ENCODE measurements around the gene CSNK2B. TPM values are rescaled to one million over a fixed set of nuclear protein-coding genes. Genes with fewer than 3 reads are reported as not detected.

Gene CSNK2B
- total RNA-seq, 2 experiments from 2014 or later = 206 to 216 TPM

DNA sequence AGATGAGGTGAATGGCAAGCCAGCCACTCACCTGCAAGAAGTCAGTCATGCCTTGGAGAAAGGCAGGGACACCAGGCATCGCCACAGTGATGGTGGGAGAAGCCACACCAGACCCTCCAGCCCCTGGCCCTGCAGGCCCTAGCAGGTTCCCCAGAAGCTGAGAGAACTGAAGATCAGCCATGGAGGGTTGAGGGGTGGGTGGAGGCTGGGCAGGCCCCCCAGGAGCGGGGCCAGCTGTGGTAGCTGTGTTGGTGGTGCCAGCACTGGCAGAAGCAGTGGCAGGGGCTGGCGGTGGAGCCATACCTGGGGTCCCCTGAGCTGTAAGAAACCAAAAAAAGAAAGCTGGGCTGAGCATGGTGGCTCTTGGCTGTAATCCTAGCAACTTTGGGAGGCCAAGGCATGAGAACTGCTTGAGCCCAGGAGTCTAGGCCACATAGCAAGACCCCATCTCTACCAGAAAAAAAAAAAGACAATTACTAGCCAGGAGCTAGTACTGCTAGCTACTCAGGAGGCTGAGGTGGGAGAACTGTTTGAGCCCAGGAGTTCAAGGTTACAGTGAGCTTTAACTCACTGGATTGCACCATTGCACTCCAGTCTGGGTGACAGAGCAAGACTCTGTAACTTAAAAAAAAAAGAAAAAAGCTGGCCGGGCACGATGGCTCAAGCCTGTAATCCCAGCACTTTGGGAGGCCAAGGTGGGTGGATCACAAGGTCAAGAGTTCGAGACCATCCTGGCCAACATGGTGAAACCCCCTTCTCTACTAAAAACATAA, 22.9 kb upstream of the CSNK2B start:
- ATAC-seq (ENCODE audit: low read depth) = no peak
- Mint-ChIP-seq H3K9me3 (no peaks in the 10 kb centered on the region), H3K27ac (peak overlapping the region; percentile 21), H3K4me1 (peaks cover 13% of the 10 kb centered on the region), H3K4me3 (no peak overlapping the region), H3K36me3 (peaks cover 17% of the 10 kb centered on the region), H3K27me3 (no peaks in the 10 kb centered on the region)
- POLR2A ChIA-PET = interaction anchor here (1.3 kb wide), 1 partner anchor 9 kb away, joined by 7 read pairs; no protein-coding TSS in a partner anchor
- no peak for DNase-seq

DNA sequence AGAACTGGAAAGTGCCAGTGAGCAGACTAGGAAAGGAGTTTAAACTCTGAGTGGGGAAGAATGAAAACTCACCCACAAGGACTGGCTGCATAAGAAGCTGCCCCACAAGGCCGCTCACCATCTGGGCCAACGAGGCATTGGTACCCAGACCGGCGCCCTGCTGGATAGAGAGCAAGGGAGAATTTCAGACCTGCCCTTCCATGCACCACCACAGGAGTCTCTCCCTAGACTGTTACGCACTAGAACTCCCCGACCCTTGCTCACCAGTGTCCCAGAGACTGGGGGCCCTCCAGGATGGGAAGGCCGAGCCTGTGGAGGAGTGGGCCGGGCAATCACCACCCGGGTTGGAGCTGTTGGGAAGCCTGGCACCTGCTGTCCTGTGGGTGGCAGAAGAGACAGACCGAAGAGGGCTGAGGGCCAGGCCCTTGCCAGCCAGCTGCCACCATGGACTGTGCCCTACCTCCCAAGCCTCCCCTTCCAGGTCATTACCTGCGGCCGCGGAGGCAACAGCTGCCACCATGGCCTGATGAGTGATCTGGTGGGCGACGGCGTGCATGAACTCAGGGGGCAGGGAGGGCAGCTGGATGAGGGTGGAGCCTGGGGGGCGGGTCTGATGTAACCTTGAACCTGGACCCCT, 21.9 kb upstream of the CSNK2B start:
- Mint-ChIP-seq H3K27me3 (no peaks in the 10 kb centered on the region), H3K9me3 (no peaks in the 10 kb centered on the region), H3K4me1 (peaks cover 16% of the 10 kb centered on the region), H3K27ac (no peak overlapping the region), H3K36me3 (peaks cover 18% of the 10 kb centered on the region), H3K4me3 (no peak overlapping the region)
- ATAC-seq (ENCODE audit: low read depth) (no peak), DNase-seq (no peak)
- POLR2A ChIA-PET = interaction anchor here (0.7 to 0.8 kb wide), 2 partner anchors 21 to 177 kb away, joined by 3 read pairs; no protein-coding TSS in a partner anchor

DNA sequence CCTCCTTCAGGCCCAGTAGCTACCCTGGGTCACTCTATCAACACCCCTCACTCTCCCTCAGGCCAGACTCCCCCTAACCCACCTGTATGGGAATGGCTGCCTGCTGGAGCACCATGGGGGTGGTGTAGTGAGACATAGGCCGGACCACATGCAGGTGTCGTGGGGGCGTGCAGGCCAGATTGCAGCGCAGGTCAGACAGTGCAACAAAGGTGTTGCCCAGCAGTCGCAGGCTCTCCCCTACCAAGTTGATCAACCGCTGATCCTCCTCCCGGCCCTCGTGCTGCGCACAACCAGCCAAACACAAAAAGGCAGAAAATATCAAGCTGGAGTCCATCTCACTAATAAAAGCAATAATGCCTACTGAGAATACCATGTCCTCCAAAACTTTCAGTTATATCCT, 20.6 kb upstream of the CSNK2B start:
- no peaks in the 10 kb centered on the region for H3K27me3 Mint-ChIP-seq
- H3K36me3 Mint-ChIP-seq = peaks cover 23% of the 10 kb centered on the region
- POLR2A ChIA-PET = no interaction called here
- no peak overlapping the region for H3K4me3 Mint-ChIP-seq
- H3K27ac Mint-ChIP-seq = peak overlapping the region; percentile 47
- DNase-seq (no peak), ATAC-seq (ENCODE audit: low read depth) (no peak)
- H3K9me3 Mint-ChIP-seq = no peaks in the 10 kb centered on the region
- H3K4me1 Mint-ChIP-seq = peaks cover 17% of the 10 kb centered on the region

DNA sequence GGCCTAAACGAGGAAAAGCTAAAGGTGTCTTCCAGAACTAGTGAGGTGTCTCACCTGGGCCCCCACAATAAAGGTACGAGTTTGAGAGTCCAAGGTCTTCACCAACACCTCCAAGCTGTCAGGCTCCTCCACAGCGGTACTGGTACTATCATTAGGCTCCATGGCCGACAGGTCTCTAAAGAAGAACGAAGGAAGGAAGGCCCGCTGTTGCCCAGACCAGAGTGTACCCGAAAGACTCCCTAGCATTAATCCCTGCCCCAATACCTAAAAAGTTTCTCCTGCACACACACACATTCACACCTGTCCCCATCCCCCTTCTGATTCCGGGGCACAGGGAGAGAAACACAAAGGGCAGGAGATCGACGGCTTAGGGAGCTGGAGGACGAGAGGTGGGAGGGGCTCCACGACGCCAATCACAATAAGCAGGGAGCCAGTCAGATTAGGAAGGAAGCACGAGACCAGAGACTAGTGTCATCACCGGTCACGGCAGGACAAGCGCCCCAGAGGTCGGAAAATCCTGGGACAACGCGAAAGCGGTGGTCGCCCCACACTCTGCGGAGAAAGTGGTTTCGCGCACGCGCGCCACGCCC, 14.2 kb upstream of the CSNK2B start:
- no peaks in the 10 kb centered on the region for H3K27me3 Mint-ChIP-seq
- peak overlapping the region; percentile 99 for H3K27ac Mint-ChIP-seq
- H3K36me3 Mint-ChIP-seq = peaks cover 28% of the 10 kb centered on the region
- H3K9me3 Mint-ChIP-seq = no peaks in the 10 kb centered on the region
- POLR2A ChIA-PET = interaction anchor here (0.6 to 8.0 kb wide), 24 partner anchors 9 to 318 kb away, joined by 3 to 138 read pairs (median 6); partner anchors contain the start of genes C6orf47, CSNK2B, DDX39B and EHMT2
- DNase-seq (no peak), ATAC-seq (ENCODE audit: low read depth) (peak; percentile 55)
- peak overlapping the region; percentile 94 for H3K4me3 Mint-ChIP-seq
- H3K4me1 Mint-ChIP-seq = peaks cover 35% of the 10 kb centered on the region

DNA sequence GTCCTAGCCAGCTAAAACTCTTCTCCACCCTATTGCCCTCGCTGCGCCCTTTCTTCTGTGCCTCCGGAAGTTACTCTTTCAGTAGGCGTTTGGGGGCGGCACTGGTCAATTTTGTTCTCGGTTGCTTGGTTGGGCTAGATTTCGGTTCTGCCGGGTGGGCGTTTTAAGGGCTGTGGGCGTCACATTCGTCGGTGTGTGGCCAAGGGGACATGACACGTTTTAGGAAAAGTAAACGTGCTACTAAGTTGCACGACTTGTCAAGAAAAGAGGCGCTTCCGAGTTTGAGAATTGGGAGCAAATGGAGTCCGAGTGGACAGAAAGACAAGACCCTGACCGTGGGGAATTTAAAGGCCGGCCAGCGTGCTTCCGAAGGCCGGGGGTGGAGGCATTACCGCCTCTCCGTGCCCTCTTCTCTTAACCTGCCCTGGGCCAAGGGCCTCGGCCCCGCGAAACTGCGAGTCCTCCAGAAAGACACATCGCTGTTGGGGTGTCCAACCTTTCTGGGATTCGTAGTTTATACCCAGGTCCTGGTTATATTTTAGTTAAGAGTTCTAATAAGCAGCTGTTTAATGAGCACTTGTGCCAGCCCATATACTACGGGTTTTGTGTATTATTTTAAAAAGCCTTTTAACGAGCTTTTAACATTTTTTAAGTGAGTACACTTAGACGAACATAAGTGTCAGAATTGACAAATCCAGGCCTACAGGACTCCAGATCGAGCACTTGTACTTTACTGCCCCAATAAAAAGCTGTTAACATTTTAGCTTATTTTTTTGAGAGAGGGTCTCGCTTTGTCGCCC, 12.8 kb upstream of the CSNK2B start:
- Mint-ChIP-seq H3K4me3 (peak overlapping the region; percentile 94), H3K4me1 (peaks cover 46% of the 10 kb centered on the region), H3K27ac (peak overlapping the region; percentile 99), H3K36me3 (peaks cover 29% of the 10 kb centered on the region), H3K27me3 (no peaks in the 10 kb centered on the region), H3K9me3 (no peaks in the 10 kb centered on the region)
- DNase-seq (no peak), ATAC-seq (ENCODE audit: low read depth) (peak; percentile 66)
- POLR2A ChIA-PET = interaction anchor here (0.7 to 8.0 kb wide), 27 partner anchors 10 to 306 kb away, joined by 3 to 138 read pairs (median 5); partner anchors contain the start of genes ABHD16A, C6orf47, CSNK2B and DDX39B

DNA sequence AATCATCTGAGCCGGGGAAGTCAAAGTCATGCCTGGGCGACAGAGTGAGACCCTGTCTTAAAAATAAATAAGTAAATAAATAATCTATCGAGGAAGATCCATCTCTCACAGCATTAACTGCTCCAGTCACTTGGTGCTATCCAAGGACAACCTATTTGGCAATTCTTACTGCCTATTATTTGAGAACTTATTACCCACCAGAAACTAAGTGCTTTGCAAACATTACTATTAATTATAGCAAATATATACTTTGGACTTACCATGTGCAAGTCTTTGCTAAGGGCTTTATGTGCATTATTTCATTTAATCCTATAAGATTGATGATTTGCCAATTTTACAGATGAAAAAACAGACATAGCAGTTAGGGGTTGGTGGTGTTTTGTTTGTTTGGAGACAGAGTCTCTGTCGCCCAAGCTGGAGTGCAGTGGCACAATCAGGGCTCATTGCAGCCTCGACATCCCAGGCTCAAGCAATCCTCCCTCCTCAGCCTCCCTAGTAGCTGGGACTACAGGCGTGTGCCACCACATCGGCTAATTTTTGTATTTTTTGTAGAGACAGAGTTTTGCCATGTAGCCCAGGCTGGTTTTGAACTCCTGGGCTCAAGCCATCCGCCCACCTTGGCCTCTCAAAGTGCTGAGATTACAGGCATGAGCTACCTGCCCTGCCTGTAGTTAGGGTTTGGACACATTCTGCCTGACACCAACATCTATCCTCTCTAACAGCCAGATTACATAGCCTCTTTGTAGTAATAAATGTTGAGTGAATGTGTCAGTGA, 11.1 kb upstream of the CSNK2B start:
- Mint-ChIP-seq H3K27me3 (no peaks in the 10 kb centered on the region), H3K4me1 (peaks cover 53% of the 10 kb centered on the region), H3K4me3 (no peak overlapping the region), H3K9me3 (no peaks in the 10 kb centered on the region), H3K36me3 (peaks cover 27% of the 10 kb centered on the region), H3K27ac (no peak overlapping the region)
- POLR2A ChIA-PET = interaction anchor here (0.7 to 8.0 kb wide), 2 partner anchors 9 to 90 kb away, joined by 4 to 138 read pairs; partner anchors contain the start of genes C6orf47, CSNK2B and GPANK1
- DNase-seq (no peak), ATAC-seq (ENCODE audit: low read depth) (no peak)

DNA sequence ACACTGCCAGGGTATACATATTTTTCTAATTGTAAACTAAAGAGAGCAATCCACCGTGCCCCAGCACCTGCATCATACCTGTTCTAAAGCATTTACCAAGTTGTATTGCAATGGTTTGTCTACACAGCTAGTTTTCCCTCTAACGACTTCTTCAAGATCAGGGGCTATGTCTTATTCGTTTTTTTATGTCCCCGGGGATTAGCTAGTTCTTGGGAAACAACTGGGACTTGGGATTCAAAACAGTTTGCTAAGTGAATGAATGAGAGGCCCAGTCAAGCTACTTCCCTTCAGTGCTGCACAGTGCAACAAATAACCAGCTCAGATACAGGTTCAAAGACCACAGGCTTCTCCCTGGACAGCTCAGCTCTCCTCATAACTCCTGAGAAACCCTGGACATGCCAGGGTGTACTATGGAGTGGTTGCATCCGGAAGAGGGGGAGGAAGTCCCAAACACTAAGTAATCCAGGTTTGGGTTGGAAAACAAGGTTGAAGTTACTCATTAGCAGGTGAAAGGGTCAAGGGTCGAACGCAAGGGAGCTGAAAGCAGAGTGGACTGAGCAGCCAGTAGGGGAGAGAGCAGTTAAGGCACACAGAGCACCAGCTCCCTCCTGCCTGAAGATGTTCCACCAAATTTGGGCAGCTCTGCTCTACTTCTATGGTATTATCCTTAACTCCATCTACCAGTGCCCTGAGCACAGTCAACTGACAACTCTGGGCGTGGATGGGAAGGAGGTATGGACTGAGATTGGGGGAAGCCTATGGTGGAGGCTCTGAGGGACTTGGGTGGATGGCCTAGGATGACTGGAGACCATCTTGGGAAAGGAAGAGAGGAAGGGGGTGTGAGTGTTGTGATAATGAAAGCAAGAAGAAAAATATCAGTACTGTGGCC, 10.3 kb upstream of the CSNK2B start, which contains the start of gene APOM:
Gene APOM (plus strand): TSS at position 546 of the 889 bp plus-strand sequence. CDS start 73 bp downstream, at position 619.
- Mint-ChIP-seq H3K36me3 (peaks cover 25% of the 10 kb centered on the region), H3K27me3 (no peaks in the 10 kb centered on the region), H3K4me1 (peaks cover 49% of the 10 kb centered on the region), H3K27ac (peak within 1 kb of the TSS; percentile 57), H3K9me3 (no peaks in the 10 kb centered on the region), H3K4me3 (no peak within 1 kb of the TSS)
- no peak for DNase-seq
- no peak for ATAC-seq (ENCODE audit: low read depth)
- POLR2A ChIA-PET = interaction anchor here (0.6 to 8.0 kb wide), 2 partner anchors 8 to 81 kb away, joined by 3 to 138 read pairs; partner anchors contain the start of genes C6orf47, CLIC1, CSNK2B and GPANK1

DNA sequence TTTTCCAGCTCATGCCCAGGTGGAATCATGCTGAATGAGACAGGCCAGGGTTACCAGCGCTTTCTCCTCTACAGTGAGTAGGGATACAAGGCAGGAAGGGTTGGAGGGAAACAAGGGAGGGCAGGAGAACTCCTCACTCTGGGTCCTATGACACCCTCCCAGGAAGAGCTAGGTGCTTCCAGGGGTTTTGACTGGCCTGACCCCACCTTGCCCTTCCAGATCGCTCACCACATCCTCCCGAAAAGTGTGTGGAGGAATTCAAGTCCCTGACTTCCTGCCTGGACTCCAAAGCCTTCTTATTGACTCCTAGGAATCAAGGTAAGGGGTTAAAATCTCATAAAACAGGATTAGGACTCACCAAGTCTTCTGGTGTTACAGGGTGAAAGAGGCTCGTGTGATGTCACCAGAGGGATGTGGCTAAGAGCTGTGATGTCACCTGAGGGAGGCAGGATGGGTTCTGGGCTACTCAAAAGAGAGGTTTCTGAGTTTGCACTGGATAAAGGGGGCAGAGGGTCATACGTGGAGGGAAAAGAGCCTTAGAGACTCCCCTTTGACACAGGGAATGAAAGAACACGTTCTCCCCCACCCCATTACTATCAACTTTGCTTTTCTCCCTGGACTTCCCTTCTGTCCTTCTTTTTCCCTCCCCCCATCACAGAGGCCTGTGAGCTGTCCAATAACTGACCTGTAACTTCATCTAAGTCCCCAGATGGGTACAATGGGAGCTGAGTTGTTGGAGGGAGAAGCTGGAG, 8.3 kb upstream of the CSNK2B start:
- peaks cover 50% of the 10 kb centered on the region for H3K4me1 Mint-ChIP-seq
- peak overlapping the region; percentile 89 for H3K27ac Mint-ChIP-seq
- POLR2A ChIA-PET = interaction anchor here (0.5 to 1.1 kb wide), 2 partner anchors 46 to 80 kb away, joined by 3 read pairs; no protein-coding TSS in a partner anchor
- H3K4me3 Mint-ChIP-seq = peak overlapping the region; percentile 92
- DNase-seq (no peak), ATAC-seq (ENCODE audit: low read depth) (no peak)
- H3K36me3 Mint-ChIP-seq = peaks cover 29% of the 10 kb centered on the region
- no peaks in the 10 kb centered on the region for H3K27me3 Mint-ChIP-seq
- no peaks in the 10 kb centered on the region for H3K9me3 Mint-ChIP-seq

DNA sequence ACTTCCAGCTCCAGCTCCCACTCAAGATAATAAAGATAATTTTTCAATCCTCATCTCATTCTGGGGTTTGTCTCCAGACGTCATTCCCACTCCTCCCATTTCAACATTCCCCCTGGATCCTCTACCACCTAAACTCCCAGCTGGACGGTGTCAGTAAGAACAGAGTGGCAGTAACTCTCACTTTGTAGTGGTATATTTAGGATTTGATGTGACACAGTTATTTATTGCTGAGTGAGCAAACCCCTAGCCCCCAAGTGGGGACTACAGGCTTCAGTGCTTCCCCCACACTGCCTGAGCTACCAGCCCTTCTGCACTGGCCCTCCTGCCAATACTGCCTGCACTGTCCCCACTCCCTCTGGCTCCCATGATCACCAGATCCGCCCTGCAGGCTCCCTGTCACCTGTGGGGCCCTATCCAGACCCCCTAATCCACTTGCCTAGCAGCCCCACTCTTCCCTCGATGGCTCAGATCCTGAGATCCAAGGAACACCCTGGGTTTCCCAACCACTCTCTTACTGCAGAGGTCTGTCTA, 7.7 kb upstream of the CSNK2B start:
- no peaks in the 10 kb centered on the region for H3K9me3 Mint-ChIP-seq
- ATAC-seq (ENCODE audit: low read depth) = no peak
- H3K36me3 Mint-ChIP-seq = peaks cover 34% of the 10 kb centered on the region
- peak overlapping the region; percentile 89 for H3K27ac Mint-ChIP-seq
- peaks cover 51% of the 10 kb centered on the region for H3K4me1 Mint-ChIP-seq
- H3K4me3 Mint-ChIP-seq = peak overlapping the region; percentile 92
- DNase-seq = no peak
- no peaks in the 10 kb centered on the region for H3K27me3 Mint-ChIP-seq
- POLR2A ChIA-PET = interaction anchor here (0.5 to 2.0 kb wide), 4 partner anchors 36 to 129 kb away, joined by 3 to 9 read pairs (median 4); partner anchors contain the start of gene DDX39B

DNA sequence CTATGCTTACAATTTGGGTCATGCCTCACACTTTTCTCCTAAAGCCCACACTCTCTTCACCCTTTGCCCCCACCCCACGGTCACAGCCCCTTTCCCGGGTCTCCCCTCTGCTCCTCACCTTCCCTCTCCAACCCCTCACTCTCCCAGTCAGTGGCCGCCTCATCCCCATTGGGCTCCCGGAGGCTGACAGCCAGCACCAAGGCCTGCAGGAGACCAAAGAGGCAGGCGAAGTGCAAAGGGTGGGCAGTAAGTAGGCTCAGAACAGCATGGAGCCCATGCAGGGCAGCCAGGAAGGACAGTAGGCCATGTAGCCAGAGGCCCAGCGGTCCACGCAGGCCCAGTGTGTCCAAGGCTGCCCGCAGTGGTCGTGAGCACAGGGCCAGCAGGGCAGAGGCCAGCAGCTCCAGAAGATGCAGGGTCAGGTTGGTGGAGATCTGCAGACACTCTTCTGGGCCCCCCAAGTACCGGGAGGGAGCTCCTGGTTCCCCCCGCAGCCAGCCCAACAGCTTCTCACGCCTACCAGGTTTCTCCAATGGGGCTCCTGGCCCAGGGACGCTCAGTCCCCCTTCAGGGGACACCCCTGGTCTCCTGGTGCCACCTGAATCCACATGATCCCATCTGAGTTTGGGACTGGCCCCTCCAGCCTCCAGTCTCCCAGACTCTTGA, 6.8 kb upstream of the CSNK2B start:
- Mint-ChIP-seq H3K27ac (peak overlapping the region; percentile 89), H3K36me3 (peaks cover 41% of the 10 kb centered on the region), H3K27me3 (no peaks in the 10 kb centered on the region), H3K9me3 (no peaks in the 10 kb centered on the region), H3K4me3 (peak overlapping the region; percentile 92), H3K4me1 (peaks cover 58% of the 10 kb centered on the region)
- no peak for DNase-seq
- POLR2A ChIA-PET = interaction anchor here (0.6 to 2.7 kb wide), 8 partner anchors 13 to 1917 kb away, joined by 3 to 21 read pairs (median 4); partner anchors contain the start of gene DDX39B
- ATAC-seq (ENCODE audit: low read depth) = no peak
